B cell (primary cell): Measurements from ENCODE around the gene SCYL3.

ENCODE experiments used
- CTCF ChIP-seq: fragments of 200-600 bp; IDR thresholded peaks from one replicate; pipeline ENCODE4 v1.8.0; 2022; ENCODE audit warnings: antibody characterized with exemption, mild to moderate bottlenecking
- EZH2 ChIP-seq: IDR thresholded peaks from 2 replicates; pipeline ENCODE4 v1.6.1; 2012; ENCODE audit warnings: borderline replicate concordance, low read depth, mild to moderate bottlenecking, moderate library complexity, low read length; ENCODE audit not compliant: insufficient read depth, poor library complexity, severe bottlenecking

GRCh38 chr1:169924829-169925228 lies 31.1 kb upstream of the SCYL3 start:
- TF ChIP-seq CTCF, result no peak
- TF ChIP-seq EZH2, result no peak
